ENCODE measurements around the gene CAMK1.

DNA sequence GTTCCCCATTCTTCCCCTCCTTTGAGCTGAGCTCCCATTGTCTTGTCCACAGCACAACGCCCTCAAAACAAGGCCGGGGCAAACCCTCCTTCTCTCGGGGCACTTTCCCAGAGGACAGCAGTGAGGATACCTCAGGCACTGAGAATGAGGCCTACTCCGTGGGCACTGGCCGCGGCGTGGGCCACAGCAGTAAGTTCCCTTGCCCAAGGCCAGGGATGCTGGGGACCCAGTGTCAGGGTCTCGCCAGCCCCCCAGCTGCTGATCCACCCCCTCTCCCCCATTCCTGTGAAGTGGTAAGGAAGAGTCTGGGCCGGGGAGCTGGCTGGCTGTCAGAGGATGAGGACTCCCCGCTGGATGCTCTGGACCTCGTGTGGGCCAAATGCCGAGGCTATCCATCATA lies 24.2 kb downstream of the CAMK1 start:
- TF ChIP-seq POLR2AphosphoS5 (IDR thresholded peaks at IDR 0.05; ENCODE audit: low read depth, low read length) (no peak), SIN3A (IDR thresholded peaks at IDR 0.05; ENCODE audit: borderline replicate concordance, insufficient read depth, low read length) (no peak), REST (IDR thresholded peaks at IDR 0.05; ENCODE audit: insufficient read depth in 1 of 2, low read depth in 2 of 2, low read length in 2 of 2) (no peak), TAF1 (IDR thresholded peaks at IDR 0.05; ENCODE audit: borderline replicate concordance, insufficient read depth, low read length) (no peak), FOXP2 (optimal IDR thresholded peaks at IDR 0.05; ENCODE audit: borderline replicate concordance, extremely low read depth, extremely low read length, insufficient read depth) (no peak)
